HepG2 (cell line): ENCODE data around the gene SLC26A3. TPM values are rescaled to one million over a fixed set of nuclear protein-coding genes. Genes with fewer than 3 reads are reported as not detected.

Experiments
- ATAC-seq: fragments of 200-7000 bp; cut with Tn5 transposase; 3 replicates; pipeline ENCODE4 v1.9.1; 2020; ENCODE audit warnings: mild to moderate bottlenecking, moderate library complexity
- BruUV-seq: library from RNA; stranded (reverse); fragments of 400-500 nt; replicated peaks from 2 replicates; lab custom pipeline; 2021; lab: Mats Ljungman, UMichigan
- CTCF ChIA-PET: fragments of 300-600 bp; formaldehyde crosslinking; extraction: SDS; loops from one replicate; lab custom pipeline; 2021; ENCODE audit warnings: low total read pairs, inconsistent platforms, low intra/inter-chr PET ratio; lab: Yijun Ruan, JAX
- POLR2A ChIA-PET: fragments of 350-600 bp; sonication (Branson Sonifier 250); formaldehyde crosslinking; loops from one replicate; lab custom pipeline; 2020; ENCODE audit warnings: antibody characterized with exemption, inconsistent platforms; lab: Yijun Ruan, JAX
- DNase-seq: peaks from one replicate; pipeline ENCODE4 v3.0.0-alpha.2; 2015; ENCODE audit warnings: low spot score
- FAIRE-seq: peaks from 3 replicates; lab custom pipeline; 2011; peaks lifted over from hg19 to GRCh38; lab: Jason Lieb, UNC
- H2AFZ ChIP-seq: one replicate; pipeline ENCODE4 v1.6.1; 2011; ENCODE audit warnings: low read length, inconsistent platforms
- H3K27ac ChIP-seq: fragments of 300-600 bp; 3 replicates; pipeline ENCODE4 v1.8.0; 2011; ENCODE audit warnings: mixed run types, mild to moderate bottlenecking, mixed read lengths, low read length, inconsistent platforms; ENCODE audit not compliant: insufficient read depth; ENCODE audit errors: extremely low read length
- H3K27me3 ChIP-seq, 2 experiments: fragments of 200-600 bp in 1 of 2; 2 replicates in 1 of 2; 3 replicates in 1 of 2; pipeline versions ENCODE4 v1.6.0 to v1.8.0; 2011; ENCODE audit warnings: low read length in 2 of 2, mild to moderate bottlenecking in 2 of 2, moderate library complexity in 2 of 2, inconsistent platforms in 1 of 2; ENCODE audit not compliant: insufficient read depth in 2 of 2, control insufficient read depth in 1 of 2
- H3K36me3 ChIP-seq, 2 experiments: fragments of 200-600 bp in 1 of 2; replicated peaks in 1 of 2; 2 replicates in 1 of 2; 3 replicates in 1 of 2; pipeline versions ENCODE4 v1.5.1 to v1.8.0; 2011; ENCODE audit warnings: low read length in 2 of 2, inconsistent platforms in 1 of 2; ENCODE audit not compliant: insufficient read depth in 2 of 2, control insufficient read depth in 1 of 2
- H3K4me1 ChIP-seq: 2 replicates; pipeline ENCODE4 v1.5.1; 2012; ENCODE audit warnings: low read length, inconsistent platforms; ENCODE audit not compliant: insufficient read depth
- H3K4me2 ChIP-seq: 2 replicates; pipeline ENCODE4 v1.6.0; 2011; ENCODE audit warnings: low read depth, low read length, inconsistent platforms
- H3K4me3 ChIP-seq, 3 experiments: fragments of 200-600 bp in 1 of 3; sonication (generic), shearing (Covaris generic) in 1 of 3; replicated peaks in 1 of 3; 2 replicates each; pipeline ENCODE4 v1.5.1; 2011 to 2016; ENCODE audit warnings: low read length in 3 of 3, inconsistent platforms in 2 of 3, low read depth in 2 of 3, mild to moderate bottlenecking in 2 of 3, control low read depth in 1 of 3, mixed read lengths in 1 of 3; ENCODE audit not compliant: insufficient read depth in 1 of 3
- H3K79me2 ChIP-seq: one replicate; pipeline ENCODE4 v1.6.1; 2011; ENCODE audit warnings: low read length, inconsistent platforms; ENCODE audit not compliant: insufficient read depth
- H3K9ac ChIP-seq: 2 replicates; pipeline ENCODE4 v1.6.0; 2011; ENCODE audit warnings: mild to moderate bottlenecking, low read depth, low read length, inconsistent platforms; ENCODE audit not compliant: insufficient read depth
- H3K9me3 ChIP-seq: 2 replicates; pipeline ENCODE4 v1.5.1; 2012; ENCODE audit warnings: mild to moderate bottlenecking, low read length
- H4K20me1 ChIP-seq: 2 replicates; pipeline ENCODE4 v1.6.0; 2011; ENCODE audit warnings: inconsistent platforms, mild to moderate bottlenecking, low read length, moderate library complexity; ENCODE audit not compliant: insufficient read depth
- CHD2 ChIP-seq: IDR thresholded peaks from 2 replicates; pipeline ENCODE4 v1.6.1; 2011; ENCODE audit warnings: low read depth, low read length, improper control_type of control experiment
- FLYWCH1 ChIP-seq: sonication (generic); formaldehyde crosslinking; IDR thresholded peaks from 2 replicates; pipeline ENCODE4 v1.8.1; 2023; ENCODE audit warnings: mild to moderate bottlenecking, missing genetic modification reagents
- FOXJ3 ChIP-seq: sonication (generic); formaldehyde crosslinking; IDR thresholded peaks from 2 replicates; pipeline ENCODE4 v1.4.0; 2020; ENCODE audit warnings: missing genetic modification reagents, mild to moderate bottlenecking, borderline replicate concordance
- GATAD2A ChIP-seq: IDR thresholded peaks from 2 replicates; pipeline ENCODE4 v1.6.1; 2016
- HOXD1 ChIP-seq: sonication (generic); formaldehyde crosslinking; IDR thresholded peaks from 2 replicates; pipeline ENCODE4 v1.5.0; 2020; ENCODE audit warnings: missing genetic modification reagents
- IRX3 ChIP-seq: sonication (generic); formaldehyde crosslinking; IDR thresholded peaks from 2 replicates; pipeline ENCODE4 v1.8.1; 2023; ENCODE audit warnings: mild to moderate bottlenecking, low read depth, missing genetic modification reagents, borderline replicate concordance
- KDM5A ChIP-seq: fragments of 200-600 bp; sonication (generic); IDR thresholded peaks from 2 replicates; pipeline ENCODE4 v1.7.0; 2018; ENCODE audit warnings: antibody characterized with exemption, mild to moderate bottlenecking, low read length, borderline replicate concordance
- KLF11 ChIP-seq: IDR thresholded peaks from 2 replicates; pipeline ENCODE4 v1.6.1; 2016; ENCODE audit warnings: missing compliant biosample characterization
- MED13 ChIP-seq: sonication (generic); formaldehyde crosslinking; IDR thresholded peaks from 2 replicates; pipeline ENCODE4 v1.5.0; 2020; ENCODE audit warnings: missing genetic modification reagents
- NFIB ChIP-seq: sonication (generic); formaldehyde crosslinking; IDR thresholded peaks from 2 replicates; pipeline ENCODE4 v1.9.0; 2021; ENCODE audit warnings: missing genetic modification reagents, mild to moderate bottlenecking, borderline replicate concordance
- SMAD3 ChIP-seq: sonication (generic); formaldehyde crosslinking; IDR thresholded peaks from 2 replicates; pipeline ENCODE4 v1.4.0; 2020; ENCODE audit warnings: missing genetic modification reagents
- SNRNP70 ChIP-seq: fragments of 200-400 bp; formaldehyde crosslinking; IDR thresholded peaks from 2 replicates; pipeline ENCODE4 v1.6.1; 2017; ENCODE audit warnings: mild to moderate bottlenecking, low read depth, low read length, moderate library complexity
- SP1 ChIP-seq, 2 experiments: fragments of 450-650 bp in 1 of 2; sonication (generic) in 1 of 2; formaldehyde crosslinking in 1 of 2; IDR thresholded peaks; 2 replicates each; pipeline versions ENCODE4 v1.4.0 to v1.6.1; 2016 to 2020; ENCODE audit warnings: missing genetic modification reagents in 1 of 2
- SPEN ChIP-seq: sonication (generic); formaldehyde crosslinking; IDR thresholded peaks from 2 replicates; pipeline ENCODE4 v1.5.1; 2020; ENCODE audit warnings: low read depth, mild to moderate bottlenecking, missing genetic modification reagents
- STAG1 ChIP-seq: sonication (generic); formaldehyde crosslinking; IDR thresholded peaks from 2 replicates; pipeline ENCODE4 v1.4.0; 2020; ENCODE audit warnings: missing genetic modification reagents
- YEATS4 ChIP-seq: sonication (generic); formaldehyde crosslinking; IDR thresholded peaks from 2 replicates; pipeline ENCODE4 v1.4.0; 2020; ENCODE audit warnings: missing genetic modification reagents, borderline replicate concordance
- ZFP36 ChIP-seq: fragments of 150-350 bp; IDR thresholded peaks from 2 replicates; pipeline ENCODE4 v1.6.1; 2018; ENCODE audit warnings: borderline replicate concordance, low read length, low read depth; ENCODE audit not compliant: partially characterized antibody
- ZNF224 ChIP-seq: sonication (generic); formaldehyde crosslinking; IDR thresholded peaks from 2 replicates; pipeline ENCODE4 v1.5.0; 2020; ENCODE audit warnings: mild to moderate bottlenecking, missing genetic modification reagents
- ZNF24 ChIP-seq: fragments of 450-650 bp; IDR thresholded peaks from 2 replicates; pipeline ENCODE4 v1.6.1; 2017; ENCODE audit warnings: antibody characterized with exemption, mild to moderate bottlenecking
- ZNF775 ChIP-seq: sonication (generic); formaldehyde crosslinking; IDR thresholded peaks from 2 replicates; pipeline ENCODE4 v1.4.0; 2020; ENCODE audit warnings: missing genetic modification reagents, mild to moderate bottlenecking, moderate library complexity, borderline replicate concordance
- WGBS: methylation state at CpG from one replicate; pipeline ENCODE4 v1.1.6; 2017; ENCODE audit warnings: low lambda C conversion rate; 5-methylcytosine and 5-hydroxymethylcytosine counted together
- in situ Hi-C: cut with HindIII; loops from 2 replicates; pipeline ENCODE4 v1.10.0; 2017; ENCODE audit warnings: low pct_unique_long_range_greater_than_20kb; ENCODE audit not compliant: extremely low pct_ligation_motif_present
- intact Hi-C: fragments of 100-400 bp; cut with micrococcal nuclease; formaldehyde crosslinking; loops from one replicate; pipeline ENCODE4 v1.10.0; 2022; ENCODE audit not compliant: unreplicated experiment
- polyA plus RNA-seq, 8 experiments: library from polyadenylated mRNA; depleted of rRNA in 3 of 8; stranded (reverse) in 7 of 8; unstranded in 1 of 8; fragments of >200 nt; fragmentation: Illumina TruSeq in 4 of 8; extraction: Trizol in 4 of 8; gene quantifications; 2 replicates each; pipeline versions ENCODE4 v1.2.1 to v1.2.3, GENCODE V29; 2011 to 2016; ENCODE audit warnings: low read depth in 4 of 8, missing spikeins in 1 of 8, mixed read lengths in 1 of 8; ENCODE audit not compliant: insufficient read depth in 1 of 8
- total RNA-seq, 5 experiments: library from RNA; depleted of rRNA; stranded (reverse); fragments of >200 nt; fragmentation: Illumina TruSeq; extraction: Trizol; gene quantifications; 2 replicates each; pipeline ENCODE4 v1.2.3, GENCODE V29; 2016; ENCODE audit warnings: low read depth in 1 of 5
- TF ChIP-seq, protein P1 (sequence below): sonication (generic); formaldehyde crosslinking; IDR thresholded peaks from 2 replicates; pipeline ENCODE4 v1.4.0; 2020; ENCODE audit warnings: low read depth, mild to moderate bottlenecking, missing genetic modification reagents
- TF ChIP-seq, protein P2 (sequence below): IDR thresholded peaks from 2 replicates; pipeline ENCODE4 v1.6.1; 2012; ENCODE audit warnings: inconsistent platforms
- TF ChIP-seq, protein P3 (sequence below): sonication (generic); formaldehyde crosslinking; IDR thresholded peaks from 2 replicates; pipeline ENCODE4 v1.4.0; 2020; ENCODE audit warnings: missing genetic modification reagents

The SLC26A3 gene
- total and polyA plus RNA-seq, 2 of the 13 experiments (the other 11 are each of a cell fraction or from before 2014, with no cell fraction given), result 0.11 to 0.30 TPM

DNA sequence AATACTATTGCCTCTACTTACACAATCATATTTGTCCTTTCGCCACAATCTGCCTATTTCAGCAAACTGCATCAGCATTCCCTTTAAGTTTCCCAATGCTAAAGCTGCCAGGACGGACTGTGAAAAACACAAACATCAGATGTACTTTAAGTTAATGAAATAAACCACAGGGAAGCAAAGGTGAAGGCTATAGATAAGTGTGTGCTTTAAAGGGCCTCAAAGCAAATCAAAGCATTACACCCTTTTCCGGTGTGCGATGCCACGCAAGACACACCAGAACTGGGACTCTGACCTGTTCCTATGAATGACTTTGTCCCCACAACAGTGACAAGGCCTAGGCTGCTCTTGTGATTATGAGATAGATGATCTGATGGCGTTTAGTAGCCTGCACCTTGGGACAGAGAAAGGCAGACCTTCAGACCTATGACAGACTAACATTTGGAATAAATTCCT, 23.4 kb downstream of the SLC26A3 start:
- H3K9me3 ChIP-seq, result no peaks in the 10 kb centered on the region
- H3K79me2 ChIP-seq, result no peaks in the 10 kb centered on the region
- FAIRE-seq (peak; percentile 96), DNase-seq (peak; percentile 96), ATAC-seq (peak; percentile 99)
- no peak overlapping the region for H2AFZ ChIP-seq
- H3K4me3 ChIP-seq, result no peak overlapping the region; a peak in 1 of 6 replicates
- H3K4me2 ChIP-seq, result peak overlapping the region; percentile 64
- H3K4me1 ChIP-seq, result peaks cover 78% of the 10 kb centered on the region
- in situ Hi-C loops (no loop called here), intact Hi-C loops (loop anchor here (1.0 kb wide), 2 partner anchors 36 to 96 kb away; no protein-coding TSS in a partner anchor)
- peak overlapping the region; percentile 43; the same call in 1 of the 2 replicates for H3K9ac ChIP-seq
- POLR2A ChIA-PET, result interaction anchor here (1.0 to 1.6 kb wide), 3 partner anchors 35 to 95 kb away, joined by 3 to 8 read pairs (median 3); no protein-coding TSS in a partner anchor
- H3K27ac ChIP-seq, result peak overlapping the region; percentile 85
- CTCF ChIA-PET, result no interaction called here
- no peaks in the 10 kb centered on the region for H3K36me3 ChIP-seq
- WGBS, result 3% methylated on average over 6 of the region's 6 CpGs
- H4K20me1 ChIP-seq, result no peaks in the 10 kb centered on the region
- BruUV-seq, result no TSS peak
- no peaks in the 10 kb centered on the region for H3K27me3 ChIP-seq
- peak; percentile 44; the same call in 1 of the 2 replicates for TF ChIP-seq ZNF24
- no peak for TF ChIP-seq SP1 (IDR thresholded peaks at IDR 0.05)
- TF ChIP-seq SP1 (CRISPR knock-in tag; IDR thresholded peaks at IDR 0.05), result 0 out of 2 replicates have a peak, but pooled peaks have one; percentile 31
- no peak; the same call in 1 of the 2 replicates for TF ChIP-seq KDM5A
- peak; percentile 80; the same call in 1 of the 2 replicates for TF ChIP-seq SPEN (CRISPR knock-in tag)
- no peak for TF ChIP-seq KLF11 (CRISPR knock-in tag)
- TF ChIP-seq, protein P1, sequence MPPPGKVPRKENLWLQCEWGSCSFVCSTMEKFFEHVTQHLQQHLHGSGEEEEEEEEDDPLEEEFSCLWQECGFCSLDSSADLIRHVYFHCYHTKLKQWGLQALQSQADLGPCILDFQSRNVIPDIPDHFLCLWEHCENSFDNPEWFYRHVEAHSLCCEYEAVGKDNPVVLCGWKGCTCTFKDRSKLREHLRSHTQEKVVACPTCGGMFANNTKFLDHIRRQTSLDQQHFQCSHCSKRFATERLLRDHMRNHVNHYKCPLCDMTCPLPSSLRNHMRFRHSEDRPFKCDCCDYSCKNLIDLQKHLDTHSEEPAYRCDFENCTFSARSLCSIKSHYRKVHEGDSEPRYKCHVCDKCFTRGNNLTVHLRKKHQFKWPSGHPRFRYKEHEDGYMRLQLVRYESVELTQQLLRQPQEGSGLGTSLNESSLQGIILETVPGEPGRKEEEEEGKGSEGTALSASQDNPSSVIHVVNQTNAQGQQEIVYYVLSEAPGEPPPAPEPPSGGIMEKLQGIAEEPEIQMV (CRISPR knock-in tag), result peak; percentile 60; the same call in 1 of the 2 replicates
- TF ChIP-seq, protein P2, sequence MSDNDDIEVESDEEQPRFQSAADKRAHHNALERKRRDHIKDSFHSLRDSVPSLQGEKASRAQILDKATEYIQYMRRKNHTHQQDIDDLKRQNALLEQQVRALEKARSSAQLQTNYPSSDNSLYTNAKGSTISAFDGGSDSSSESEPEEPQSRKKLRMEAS, result peak; percentile 65; the same call in 1 of the 2 replicates
- TF ChIP-seq FLYWCH1 (CRISPR knock-in tag), result no peak
- TF ChIP-seq GATAD2A (CRISPR knock-in tag), result peak; percentile 98
- TF ChIP-seq ZFP36, result no peak
- TF ChIP-seq, protein P3, sequence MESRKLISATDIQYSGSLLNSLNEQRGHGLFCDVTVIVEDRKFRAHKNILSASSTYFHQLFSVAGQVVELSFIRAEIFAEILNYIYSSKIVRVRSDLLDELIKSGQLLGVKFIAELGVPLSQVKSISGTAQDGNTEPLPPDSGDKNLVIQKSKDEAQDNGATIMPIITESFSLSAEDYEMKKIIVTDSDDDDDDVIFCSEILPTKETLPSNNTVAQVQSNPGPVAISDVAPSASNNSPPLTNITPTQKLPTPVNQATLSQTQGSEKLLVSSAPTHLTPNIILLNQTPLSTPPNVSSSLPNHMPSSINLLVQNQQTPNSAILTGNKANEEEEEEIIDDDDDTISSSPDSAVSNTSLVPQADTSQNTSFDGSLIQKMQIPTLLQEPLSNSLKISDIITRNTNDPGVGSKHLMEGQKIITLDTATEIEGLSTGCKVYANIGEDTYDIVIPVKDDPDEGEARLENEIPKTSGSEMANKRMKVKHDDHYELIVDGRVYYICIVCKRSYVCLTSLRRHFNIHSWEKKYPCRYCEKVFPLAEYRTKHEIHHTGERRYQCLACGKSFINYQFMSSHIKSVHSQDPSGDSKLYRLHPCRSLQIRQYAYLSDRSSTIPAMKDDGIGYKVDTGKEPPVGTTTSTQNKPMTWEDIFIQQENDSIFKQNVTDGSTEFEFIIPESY, result peak; percentile 55
- TF ChIP-seq NFIB (CRISPR knock-in tag), result no peak
- TF ChIP-seq SMAD3, result peak; percentile 96
- TF ChIP-seq FOXJ3, result peak; percentile 95
- peak; percentile 83; the same call in 1 of the 2 replicates for TF ChIP-seq MED13 (CRISPR knock-in tag)
- TF ChIP-seq HOXD1 (CRISPR knock-in tag), result peak; percentile 90
- no peak for TF ChIP-seq SNRNP70
- peak; percentile 67; the same call in 1 of the 2 replicates for TF ChIP-seq ZNF224 (CRISPR knock-in tag)
- TF ChIP-seq YEATS4 (CRISPR knock-in tag), result peak; percentile 83; the same call in 1 of the 2 replicates
- TF ChIP-seq CHD2, result no peak
- no peak for TF ChIP-seq ZNF775 (CRISPR knock-in tag)
- no peak for TF ChIP-seq IRX3
- TF ChIP-seq STAG1, result peak; percentile 18; the same call in 1 of the 2 replicates
